Lower leg skin (tissue), 4 donors: ENCODE measurements around the gene CRKL. TPM values are rescaled to one million over a fixed set of nuclear protein-coding genes. Genes with fewer than 3 reads are reported as not detected.

Source experiments
- DNase-seq, 2 donors: peaks; one replicate each; pipeline ENCODE4 v3.0.0-alpha.2; 2019; ENCODE audit warnings: low spot score in 2 of 2
- H3K4me3 ChIP-seq: fragments of 200-600 bp; sonication (generic); 2 replicates; pipeline ENCODE4 v1.5.1; 2017; ENCODE audit warnings: mild to moderate bottlenecking, low read depth; ENCODE audit not compliant: poor library complexity, severe bottlenecking
- CTCF ChIP-seq, 3 donors: fragments of 450-650 bp; IDR thresholded peaks; one replicate each; pipeline ENCODE4 v1.5.1; 2016; ENCODE audit warnings: antibody characterized with exemption in 3 of 3, mild to moderate bottlenecking in 3 of 3, moderate library complexity in 2 of 3
- POLR2A ChIP-seq, 2 donors: fragments of 450-650 bp; IDR thresholded peaks; one replicate each; pipeline ENCODE4 v1.6.1; 2016 to 2017; ENCODE audit warnings: antibody characterized with exemption in 2 of 2, mild to moderate bottlenecking in 1 of 2, moderate library complexity in 1 of 2
- WGBS, 2 donors: methylation state at CpG; one replicate each; pipeline ENCODE4 v1.1.5; 2018; 5-methylcytosine and 5-hydroxymethylcytosine counted together
- intact Hi-C: fragments of 100-400 bp; cut with DNase I; formaldehyde crosslinking; loops from one replicate; pipeline ENCODE4 v1.15.0; 2023; ENCODE audit warnings: low total_unique reads
- total RNA-seq, 4 donors: library from RNA; depleted of rRNA; stranded (reverse); fragments of >200 nt; gene quantifications; one replicate each; pipeline ENCODE4 v1.1.0, GENCODE V29; 2016

The CRKL gene
- total RNA-seq, 4 donors from 2014 or later: 54.3 to 94.1 (median 64.9) TPM

- WGBS, 2 donors: 62 to 70% methylated on average over 19 of the region's 21 CpGs
- no peak for DNase-seq
- H3K4me3 ChIP-seq: no peak overlapping the region
- intact Hi-C loops: no loop called here
- TF ChIP-seq CTCF (IDR thresholded peaks at IDR 0.05) (no peak), POLR2A (IDR thresholded peaks at IDR 0.05) (no peak)
These were observed 56.6 kb downstream of the CRKL start for GRCh38 chr22:20973634-20974286.

- WGBS, 2 donors: 68 to 74% methylated on average over 13 to 16 of the region's 16 CpGs
- intact Hi-C loops: no loop called here
- TF ChIP-seq POLR2A (IDR thresholded peaks at IDR 0.05): no peak
- TF ChIP-seq CTCF (IDR thresholded peaks at IDR 0.05): no peak
- DNase-seq: no peak
- H3K4me3 ChIP-seq: no peak overlapping the region
These were observed 57.2 kb downstream of the CRKL start for GRCh38 chr22:20974336-20974955.

- H3K4me3 ChIP-seq: no peak overlapping the region
- TF ChIP-seq CTCF (IDR thresholded peaks at IDR 0.05) (no peak), POLR2A (IDR thresholded peaks at IDR 0.05) (no peak)
- 83 to 89% methylated on average over 12 to 14 of the region's 14 CpGs for WGBS, 2 donors
- intact Hi-C loops: no loop called here
- no peak for DNase-seq
These were observed 58.5 kb downstream of the CRKL start for GRCh38 chr22:20975541-20976290.

DNA sequence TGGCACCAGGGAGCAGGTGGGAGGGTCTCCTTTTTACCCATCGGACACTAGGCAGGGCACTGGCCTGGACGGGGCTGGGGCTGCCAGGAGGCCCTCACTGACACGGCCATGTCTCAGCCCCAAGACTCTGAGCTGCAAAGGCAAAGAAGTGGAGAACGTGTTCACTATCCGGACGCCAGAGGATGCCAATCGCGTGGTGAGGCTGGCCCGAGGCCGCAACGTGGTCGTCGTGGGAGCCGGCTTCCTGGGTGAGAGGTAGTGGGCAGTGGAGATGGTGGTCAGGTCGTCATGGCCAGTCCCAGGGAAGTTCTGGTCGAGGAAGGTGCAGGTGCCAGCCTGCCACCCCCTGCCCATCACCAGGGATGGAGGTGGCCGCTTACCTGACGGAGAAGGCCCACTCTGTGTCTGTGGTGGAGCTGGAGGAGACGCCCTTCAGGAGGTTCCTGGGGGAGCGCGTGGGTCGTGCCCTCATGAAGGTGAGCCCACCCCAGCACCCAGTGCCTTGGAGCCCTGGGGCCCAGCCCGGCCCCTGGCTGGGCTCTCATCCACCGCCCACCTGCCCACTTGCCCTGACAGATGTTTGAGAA, 59.2 kb downstream of the CRKL start:
- TF ChIP-seq POLR2A (IDR thresholded peaks at IDR 0.05) (no peak), CTCF (IDR thresholded peaks at IDR 0.05) (no peak)
- intact Hi-C loops: no loop called here
- DNase-seq: no peak
- WGBS, 2 donors: 79% methylated on average over 24 of the region's 24 CpGs
- H3K4me3 ChIP-seq: no peak overlapping the region

- intact Hi-C loops: no loop called here
- no peak for DNase-seq
- 71 to 79% methylated on average over 11 of the region's 11 CpGs for WGBS, 2 donors
- TF ChIP-seq POLR2A (IDR thresholded peaks at IDR 0.05): no peak
- TF ChIP-seq CTCF (IDR thresholded peaks at IDR 0.05): no peak
- no peak overlapping the region for H3K4me3 ChIP-seq
These were observed 59.8 kb downstream of the CRKL start for GRCh38 chr22:20977019-20977418.
